ENCODE measurements around the gene GABRD.

- TF ChIP-seq ZNF274 (IDR thresholded peaks at IDR 0.05; ENCODE audit: low read depth, low read length) (no peak), YY1 (IDR thresholded peaks at IDR 0.05; ENCODE audit: insufficient read depth, insufficient read length) (no peak)
Observed at GRCh38 chr1:2067981-2068380, 48.8 kb downstream of the GABRD start.

All from NT2/D1 (cell line).